GM23338 (cell line): Measurements from ENCODE around the gene LYRM9. TPM values are rescaled to one million over a fixed set of nuclear protein-coding genes. Genes with fewer than 3 reads are reported as not detected.

ENCODE experiments used
- ATAC-seq: fragments of 200-7000 bp; cut with Tn5 transposase; 3 replicates; pipeline ENCODE4 v1.9.1; 2020
- DNase-seq: peaks from one replicate; pipeline ENCODE4 v3.0.0-alpha.2; 2015; ENCODE audit warnings: low spot score
- H2AFZ ChIP-seq: fragments of 200-600 bp; sonication (generic); 2 replicates; pipeline ENCODE4 v1.8.0; 2016; ENCODE audit warnings: antibody characterized with exemption, mild to moderate bottlenecking, moderate library complexity
- H3F3A ChIP-seq: fragments of 200-600 bp; sonication (generic); replicated peaks from 2 replicates; pipeline ENCODE4 v1.8.0; 2017; ENCODE audit warnings: antibody characterized with exemption, mixed run types, low read depth
- H3K27ac ChIP-seq: fragments of 200-600 bp; sonication (generic); 2 replicates; pipeline ENCODE4 v1.6.1; 2016; ENCODE audit warnings: low read depth
- H3K27me3 ChIP-seq: fragments of 200-600 bp; sonication (generic); 2 replicates; pipeline ENCODE4 v1.8.0; 2016; ENCODE audit warnings: mild to moderate bottlenecking, mixed run types, moderate library complexity; ENCODE audit not compliant: insufficient read depth
- H3K36me3 ChIP-seq: fragments of 200-600 bp; sonication (generic); 2 replicates; pipeline ENCODE4 v1.8.0; 2016; ENCODE audit warnings: mild to moderate bottlenecking; ENCODE audit not compliant: insufficient read depth
- H3K4me1 ChIP-seq: fragments of 200-600 bp; sonication (generic); 2 replicates; pipeline ENCODE4 v1.8.0; 2016; ENCODE audit warnings: mild to moderate bottlenecking, moderate library complexity; ENCODE audit not compliant: insufficient read depth
- H3K4me2 ChIP-seq: fragments of 200-600 bp; sonication (generic); 2 replicates; pipeline ENCODE4 v1.7.1; 2017; ENCODE audit warnings: mixed run types
- H3K4me3 ChIP-seq: fragments of 200-600 bp; sonication (generic); 2 replicates; pipeline ENCODE4 v1.6.1; 2016; ENCODE audit warnings: mixed run types
- H3K79me2 ChIP-seq: fragments of 200-600 bp; sonication (generic); replicated peaks from 2 replicates; pipeline ENCODE4 v1.8.0; 2017; ENCODE audit warnings: mild to moderate bottlenecking; ENCODE audit not compliant: insufficient read depth
- H3K9me2 ChIP-seq: fragments of 200-600 bp; sonication (generic); 2 replicates; pipeline ENCODE4 v1.8.0; 2017; ENCODE audit not compliant: insufficient read depth
- H4K20me1 ChIP-seq: fragments of 200-600 bp; sonication (generic); replicated peaks from 2 replicates; pipeline ENCODE4 v1.8.0; 2017; ENCODE audit warnings: mild to moderate bottlenecking; ENCODE audit not compliant: insufficient read depth
- H3K27ac Mint-ChIP-seq: 2 replicates; pipeline ENCODE4 v1.8.0; 2020; ENCODE audit warnings: inconsistent platforms, mild to moderate bottlenecking, moderate library complexity, mixed read lengths
- H3K27me3 Mint-ChIP-seq: 3 replicates; pipeline ENCODE4 v1.8.0; 2022; ENCODE audit warnings: low read depth, mild to moderate bottlenecking, moderate library complexity, mixed read lengths, inconsistent platforms; ENCODE audit not compliant: insufficient read depth, poor library complexity
- H3K36me3 Mint-ChIP-seq: 3 replicates; pipeline ENCODE4 v1.8.0; 2021; ENCODE audit warnings: low read depth, mild to moderate bottlenecking, inconsistent platforms, moderate library complexity, mixed read lengths
- H3K4me1 Mint-ChIP-seq: 3 replicates; pipeline ENCODE4 v1.8.0; 2020; ENCODE audit warnings: mild to moderate bottlenecking, inconsistent platforms, mixed read lengths
- H3K4me3 Mint-ChIP-seq: 3 replicates; pipeline ENCODE4 v1.8.0; 2021; ENCODE audit warnings: moderate library complexity, mild to moderate bottlenecking, inconsistent platforms, mixed read lengths
- H3K9me3 Mint-ChIP-seq: 3 replicates; pipeline ENCODE4 v1.8.0; 2020; ENCODE audit warnings: moderate library complexity, mild to moderate bottlenecking, inconsistent platforms, mixed read lengths
- CREB1 ChIP-seq: fragments of 250-450 bp; sonication (Bioruptor Pico); IDR thresholded peaks from 2 replicates; pipeline ENCODE4 v1.5.0; 2020; ENCODE audit warnings: low read depth, mild to moderate bottlenecking, moderate library complexity
- CTCF ChIP-seq, 2 experiments: fragments of 200-600 bp in 1 of 2; sonication (generic) in 1 of 2; conservative IDR thresholded peaks; 2 replicates each; pipeline versions ENCODE4 v1.5.1 to v1.6.1; 2016 to 2017; ENCODE audit warnings: antibody characterized with exemption in 2 of 2, low read depth in 2 of 2, mild to moderate bottlenecking in 2 of 2, moderate library complexity in 1 of 2
- ETS1 ChIP-seq: IDR thresholded peaks from 2 replicates; pipeline ENCODE4 v1.6.1; 2016; ENCODE audit warnings: antibody characterized with exemption
- EZH2 ChIP-seq: fragments of 200-600 bp; sonication (generic); IDR thresholded peaks from one replicate; pipeline ENCODE4 v1.8.0; 2017; ENCODE audit warnings: antibody characterized with exemption, mild to moderate bottlenecking, low read depth; ENCODE audit not compliant: unreplicated experiment
- EZH2phosphoT487 ChIP-seq: fragments of 200-600 bp; sonication (generic); IDR thresholded peaks from one replicate; pipeline ENCODE4 v1.8.1; 2018; ENCODE audit warnings: antibody characterized with exemption; ENCODE audit not compliant: unreplicated experiment
- JUNB ChIP-seq: IDR thresholded peaks from one replicate; pipeline ENCODE4 v1.6.1; 2016; ENCODE audit warnings: antibody characterized with exemption; ENCODE audit not compliant: unreplicated experiment
- NANOG ChIP-seq: IDR thresholded peaks from 2 replicates; pipeline ENCODE4 v1.6.1; 2016; ENCODE audit warnings: antibody characterized with exemption, borderline replicate concordance
- POLR2AphosphoS5 ChIP-seq: IDR thresholded peaks from 2 replicates; pipeline ENCODE4 v1.6.1; 2016; ENCODE audit warnings: antibody characterized with exemption, low read depth
- REST ChIP-seq: IDR thresholded peaks from one replicate; pipeline ENCODE4 v1.6.1; 2018; ENCODE audit warnings: antibody characterized with exemption; ENCODE audit not compliant: unreplicated experiment
- STAT1 ChIP-seq: IDR thresholded peaks from one replicate; pipeline ENCODE4 v1.6.1; 2016; ENCODE audit warnings: antibody characterized with exemption; ENCODE audit not compliant: unreplicated experiment
- ZNF114 ChIP-seq: fragments of 250-450 bp; sonication (Bioruptor Pico); IDR thresholded peaks from 2 replicates; pipeline ENCODE4 v1.5.0; 2020; ENCODE audit warnings: mild to moderate bottlenecking, moderate library complexity
- ZNF331 ChIP-seq: fragments of 250-450 bp; sonication (Bioruptor Pico); IDR thresholded peaks from 2 replicates; pipeline ENCODE4 v1.5.0; 2020; ENCODE audit warnings: low read depth, mild to moderate bottlenecking, moderate library complexity
- ZNF462 ChIP-seq: fragments of 250-450 bp; sonication (Bioruptor Pico); IDR thresholded peaks from 2 replicates; pipeline ENCODE4 v1.5.0; 2020; ENCODE audit warnings: mild to moderate bottlenecking, moderate library complexity
- polyA plus RNA-seq: library from polyadenylated mRNA; unstranded; fragments of >200 nt; fragmentation: Nextera tagmentation; extraction: Ambion mirVana; gene quantifications from 2 replicates; pipeline ENCODE4 v1.2.1, GENCODE V29; 2016
- total RNA-seq: library from RNA; depleted of rRNA; stranded (reverse); fragments of >200 nt; shearing (Covaris generic); gene quantifications from 2 replicates; pipeline ENCODE4 v1.2.3, GENCODE V29; 2014

The LYRM9 gene
- total and polyA plus RNA-seq, 2 experiments from 2014 or later, result 4.7 to 6.2 TPM

GRCh38 chr17:27938241-27938640 lies 45.1 kb upstream of the LYRM9 start:
- Histone ChIP-seq H4K20me1 (no peaks in the 10 kb centered on the region), H3F3A (no peaks in the 10 kb centered on the region), H3K79me2 (no peaks in the 10 kb centered on the region), H3K36me3 (no peaks in the 10 kb centered on the region; the same call in 1 of the 2 replicates), H3K27me3 (no peaks in the 10 kb centered on the region), H3K27ac (no peak overlapping the region), H3K4me2 (no peak overlapping the region), H3K4me1 (peaks cover 54% of the 10 kb centered on the region), H3K9me2 (0 out of 2 replicates have a peak, but pooled peaks cover 2% of the 10 kb centered on the region), H3K4me3 (no peak overlapping the region), H2AFZ (no peak overlapping the region)
- ATAC-seq (no peak), DNase-seq (no peak)
- Mint-ChIP-seq H3K4me3 (no peak overlapping the region), H3K4me1 (peaks cover 42% of the 10 kb centered on the region), H3K27ac (no peak overlapping the region), H3K9me3 (peaks cover 9% of the 10 kb centered on the region; the same call in 2 of the 3 replicates), H3K27me3 (peaks cover 6% of the 10 kb centered on the region), H3K36me3 (peaks cover 8% of the 10 kb centered on the region; the same call in 1 of the 3 replicates)
- no peak for TF ChIP-seq EZH2
- TF ChIP-seq NANOG, result no peak
- no peak for TF ChIP-seq JUNB
- no peak for TF ChIP-seq ZNF331 (CRISPR knock-in tag)
- no peak for TF ChIP-seq STAT1
- no peak for TF ChIP-seq CREB1 (CRISPR knock-in tag)
- TF ChIP-seq EZH2phosphoT487, result no peak
- TF ChIP-seq POLR2AphosphoS5, result no peak
- TF ChIP-seq REST, result no peak
- no peak for TF ChIP-seq ZNF462
- no peak for TF ChIP-seq CTCF (conservative IDR thresholded peaks at IDR 0.05; ENCODE audit: low read depth in 2 of 2)
- TF ChIP-seq ZNF114, result no peak
- no peak for TF ChIP-seq ETS1
